Measurements from ENCODE around the gene CYSLTR2.

DNA sequence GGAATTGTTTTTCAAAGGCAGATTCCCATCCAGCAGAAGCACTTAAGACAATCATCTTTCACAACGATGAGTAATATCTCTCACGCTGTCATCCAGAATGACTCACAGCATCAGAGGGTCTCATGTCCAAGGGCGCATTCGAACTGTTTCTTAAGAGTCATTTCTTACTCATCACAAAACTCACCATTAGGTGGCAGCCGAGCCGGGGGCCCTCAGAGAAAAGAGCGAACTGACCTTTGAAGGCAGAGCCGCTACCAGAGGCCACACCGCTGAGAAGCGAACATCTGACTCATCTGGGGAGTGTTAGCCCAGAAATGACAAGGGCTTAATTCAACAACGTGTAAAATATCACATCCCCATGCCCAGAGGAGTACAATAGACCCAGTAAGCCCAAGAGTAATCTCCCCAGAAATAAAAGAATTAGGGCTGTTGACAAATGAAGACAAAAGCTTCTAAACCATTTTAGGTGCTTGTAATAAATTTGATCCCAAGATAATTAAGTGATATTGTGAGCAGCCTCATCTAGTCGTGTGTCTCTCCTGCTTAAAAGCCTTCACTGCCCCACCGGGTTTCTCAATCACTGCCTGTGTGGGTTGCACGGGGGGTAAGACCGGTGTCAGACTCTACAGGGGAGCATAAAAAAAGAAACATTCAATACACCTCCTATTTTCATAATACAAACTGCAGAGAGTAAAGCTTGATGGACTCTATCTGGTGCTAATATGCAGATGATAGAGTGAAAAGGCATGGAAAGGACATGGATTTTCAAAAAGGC lies 96.2 kb downstream of the CYSLTR2 start:
- TF ChIP-seq, protein P1, sequence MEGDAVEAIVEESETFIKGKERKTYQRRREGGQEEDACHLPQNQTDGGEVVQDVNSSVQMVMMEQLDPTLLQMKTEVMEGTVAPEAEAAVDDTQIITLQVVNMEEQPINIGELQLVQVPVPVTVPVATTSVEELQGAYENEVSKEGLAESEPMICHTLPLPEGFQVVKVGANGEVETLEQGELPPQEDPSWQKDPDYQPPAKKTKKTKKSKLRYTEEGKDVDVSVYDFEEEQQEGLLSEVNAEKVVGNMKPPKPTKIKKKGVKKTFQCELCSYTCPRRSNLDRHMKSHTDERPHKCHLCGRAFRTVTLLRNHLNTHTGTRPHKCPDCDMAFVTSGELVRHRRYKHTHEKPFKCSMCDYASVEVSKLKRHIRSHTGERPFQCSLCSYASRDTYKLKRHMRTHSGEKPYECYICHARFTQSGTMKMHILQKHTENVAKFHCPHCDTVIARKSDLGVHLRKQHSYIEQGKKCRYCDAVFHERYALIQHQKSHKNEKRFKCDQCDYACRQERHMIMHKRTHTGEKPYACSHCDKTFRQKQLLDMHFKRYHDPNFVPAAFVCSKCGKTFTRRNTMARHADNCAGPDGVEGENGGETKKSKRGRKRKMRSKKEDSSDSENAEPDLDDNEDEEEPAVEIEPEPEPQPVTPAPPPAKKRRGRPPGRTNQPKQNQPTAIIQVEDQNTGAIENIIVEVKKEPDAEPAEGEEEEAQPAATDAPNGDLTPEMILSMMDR (conservative IDR thresholded peaks at IDR 0.05 in 1 of 2, IDR thresholded peaks at IDR 0.05 in 1 of 2; ENCODE audit: extremely low read depth in 1 of 2, insufficient read depth in 1 of 2, low read depth in 1 of 2, low read length in 2 of 2) = peak; percentile 42 to 64
- TF ChIP-seq EZH2 (IDR thresholded peaks at IDR 0.05; ENCODE audit: borderline replicate concordance, low read length) = no peak

Data from mammary epithelial cell (primary cell).